ENCODE data around the gene ARL3.

Gene ARL3

GRCh38 chr10:102643336-102644065, 70.7 kb downstream of the ARL3 start:
- peaks cover 60% of the 10 kb centered on the region for H3K79me2 ChIP-seq (ENCODE audit: insufficient read depth, low read length)
- H4K20me1 ChIP-seq (ENCODE audit: insufficient read depth, low read length): peaks cover 36% of the 10 kb centered on the region
- TF ChIP-seq CTCF (IDR thresholded peaks at IDR 0.05; ENCODE audit: borderline replicate concordance, extremely low read depth, low read length, poor library complexity, severe bottlenecking): no peak
- no peak for TF ChIP-seq EZH2 (IDR thresholded peaks at IDR 0.05; ENCODE audit: borderline replicate concordance, low read depth, low read length, severe bottlenecking)
- H2AFZ ChIP-seq (ENCODE audit: low read depth, low read length): peak overlapping the region; percentile 78
- H3K4me1 ChIP-seq (ENCODE audit: insufficient read depth, low read length): peaks cover 42% of the 10 kb centered on the region
- peak; percentile 69 for DNase-seq
- ATAC-seq (ENCODE audit: insufficient read depth, low read depth): peak; percentile 12; the same call in 2 of the 3 replicates
- peak overlapping the region; percentile 95 for H3K27ac ChIP-seq (ENCODE audit: low read length)
- no peaks in the 10 kb centered on the region for H3K9me3 ChIP-seq (ENCODE audit: insufficient read depth, low read length, severe bottlenecking)
- peak overlapping the region; percentile 73 for H3K4me2 ChIP-seq (ENCODE audit: insufficient read depth, low read length)
- peak overlapping the region; percentile 75 to 97 for H3K4me3 ChIP-seq (ENCODE audit: low read depth in 1 of 2, low read length in 2 of 2)
- H3K27me3 ChIP-seq (ENCODE audit: insufficient read depth, low read length, poor library complexity): no peaks in the 10 kb centered on the region
- peak overlapping the region; percentile 97 for H3K9ac ChIP-seq (ENCODE audit: low read depth, low read length)
- peaks cover 25% of the 10 kb centered on the region for H3K36me3 ChIP-seq (ENCODE audit: insufficient read depth, low read length)

- peak overlapping the region; percentile 97 for H3K9ac ChIP-seq (ENCODE audit: low read depth, low read length)
- no peaks in the 10 kb centered on the region for H3K27me3 ChIP-seq (ENCODE audit: insufficient read depth, low read length, poor library complexity)
- peak overlapping the region; percentile 75 to 97 for H3K4me3 ChIP-seq (ENCODE audit: low read depth in 1 of 2, low read length in 2 of 2)
- peak; percentile 47 for DNase-seq
- no peak for ATAC-seq (ENCODE audit: insufficient read depth, low read depth)
- peak overlapping the region; percentile 78 for H2AFZ ChIP-seq (ENCODE audit: low read depth, low read length)
- peaks cover 19% of the 10 kb centered on the region for H3K36me3 ChIP-seq (ENCODE audit: insufficient read depth, low read length)
- H3K27ac ChIP-seq (ENCODE audit: low read length): peak overlapping the region; percentile 94
- H4K20me1 ChIP-seq (ENCODE audit: insufficient read depth, low read length): peaks cover 29% of the 10 kb centered on the region
- H3K4me2 ChIP-seq (ENCODE audit: insufficient read depth, low read length): peak overlapping the region; percentile 73
- TF ChIP-seq CTCF (IDR thresholded peaks at IDR 0.05; ENCODE audit: borderline replicate concordance, extremely low read depth, low read length, poor library complexity, severe bottlenecking) (no peak), EZH2 (IDR thresholded peaks at IDR 0.05; ENCODE audit: borderline replicate concordance, low read depth, low read length, severe bottlenecking) (no peak)
- peaks cover 53% of the 10 kb centered on the region for H3K79me2 ChIP-seq (ENCODE audit: insufficient read depth, low read length)
- peaks cover 36% of the 10 kb centered on the region for H3K4me1 ChIP-seq (ENCODE audit: insufficient read depth, low read length)
- H3K9me3 ChIP-seq (ENCODE audit: insufficient read depth, low read length, severe bottlenecking): no peaks in the 10 kb centered on the region
Measured at GRCh38 chr10:102642736-102643335, 71.4 kb downstream of the ARL3 start.

- Histone ChIP-seq H3K9ac (ENCODE audit: low read depth, low read length) (peak overlapping the region; percentile 97), H3K27me3 (ENCODE audit: insufficient read depth, low read length, poor library complexity) (no peaks in the 10 kb centered on the region), H4K20me1 (ENCODE audit: insufficient read depth, low read length) (peaks cover 22% of the 10 kb centered on the region), H3K9me3 (ENCODE audit: insufficient read depth, low read length, severe bottlenecking) (no peaks in the 10 kb centered on the region), H3K27ac (ENCODE audit: low read length) (peak overlapping the region; percentile 94), H2AFZ (ENCODE audit: low read depth, low read length) (peak overlapping the region; percentile 87), H3K4me2 (ENCODE audit: insufficient read depth, low read length) (peak overlapping the region; percentile 73), H3K4me3 (ENCODE audit: low read depth in 1 of 2, low read length in 2 of 2) (peak overlapping the region; percentile 75 to 97), H3K79me2 (ENCODE audit: insufficient read depth, low read length) (peaks cover 46% of the 10 kb centered on the region), H3K4me1 (ENCODE audit: insufficient read depth, low read length) (peaks cover 28% of the 10 kb centered on the region), H3K36me3 (ENCODE audit: insufficient read depth, low read length) (peaks cover 12% of the 10 kb centered on the region)
- no peak for TF ChIP-seq EZH2 (IDR thresholded peaks at IDR 0.05; ENCODE audit: borderline replicate concordance, low read depth, low read length, severe bottlenecking)
- no peak for TF ChIP-seq CTCF (IDR thresholded peaks at IDR 0.05; ENCODE audit: borderline replicate concordance, extremely low read depth, low read length, poor library complexity, severe bottlenecking)
- ATAC-seq (ENCODE audit: insufficient read depth, low read depth): peak; percentile 73
- DNase-seq: peak; percentile 99
Measured at GRCh38 chr10:102641880-102642735, 72.1 kb downstream of the ARL3 start.

Measured in DND-41 (cell line).